Right lobe of liver (tissue), 6 donors: ENCODE results near the gene SLC22A4. TPM values are rescaled to one million over a fixed set of nuclear protein-coding genes. Genes with fewer than 3 reads are reported as not detected.
A peak's percentile ranks its signal among the peaks of the same experiment; 100 is the strongest.

Source experiments
- ATAC-seq, 4 donors: fragments of 200-7000 bp; cut with Tn5 transposase; one replicate each; pipeline ENCODE4 v1.9.1; 2020; ENCODE audit warnings: mild to moderate bottlenecking in 4 of 4, moderate library complexity in 4 of 4
- DNase-seq, 3 donors: peaks; one replicate each; pipeline ENCODE4 v3.0.0-alpha.2; 2020
- H3K27ac ChIP-seq, 3 donors: fragments of 200-600 bp; one replicate each; pipeline ENCODE4 v1.8.0; 2022
- H3K27me3 ChIP-seq, 2 donors: fragments of 200-600 bp; one replicate each; pipeline ENCODE4 v1.8.0; 2022
- H3K36me3 ChIP-seq, 4 donors: fragments of 200-600 bp; sonication (generic) in 1 of 4; one replicate each; pipeline versions ENCODE4 v1.5.1 to v1.8.0; 2017 to 2022; ENCODE audit warnings: control low read depth in 1 of 4
- H3K4me1 ChIP-seq, 4 donors: fragments of 200-600 bp; sonication (generic) in 1 of 4; one replicate each; pipeline versions ENCODE4 v1.5.1 to v1.8.0; 2017 to 2022; ENCODE audit warnings: control low read depth in 1 of 4
- H3K4me3 ChIP-seq, 3 donors: fragments of 200-600 bp; one replicate each; pipeline ENCODE4 v1.8.0; 2022
- H3K9me3 ChIP-seq, 4 donors: fragments of 200-600 bp; sonication (generic) in 1 of 4; one replicate each; pipeline versions ENCODE4 v1.5.1 to v1.8.0; 2017 to 2022; ENCODE audit warnings: control low read depth in 1 of 4
- CTCF ChIP-seq, 4 donors: fragments of 200-600 bp in 3 of 4; fragments of 450-650 bp in 1 of 4; IDR thresholded peaks; one replicate each; pipeline versions ENCODE4 v1.5.1 to v1.8.0; 2016 to 2022; ENCODE audit warnings: antibody characterized with exemption in 4 of 4, mild to moderate bottlenecking in 2 of 4
- POLR2A ChIP-seq: fragments of 450-650 bp; IDR thresholded peaks from one replicate; pipeline ENCODE4 v1.6.1; 2017; ENCODE audit warnings: antibody characterized with exemption, mild to moderate bottlenecking
- WGBS: methylation state at CpG from one replicate; pipeline ENCODE4 v1.1.6; 2018; ENCODE audit warnings: low coverage, low lambda C conversion rate; ENCODE audit not compliant: insufficient coverage; ENCODE audit errors: missing lambda C conversion rate; 5-methylcytosine and 5-hydroxymethylcytosine counted together
- intact Hi-C, 2 donors: fragments of 100-400 bp; cut with DNase I; formaldehyde crosslinking; loops; one replicate each; pipeline versions ENCODE4 v1.11.2 to v1.14.1; 2022
- total RNA-seq, 6 experiments: library from RNA; depleted of rRNA in 2 of 6; stranded (reverse); fragments of >200 nt in 2 of 6; fragmentation: NEBNext Ultra II Directional in 3 of 6; extraction: Animal tissue kit (Norgen Biotek cat#: 25700) in 3 of 6; gene quantifications; one replicate each; pipeline versions ENCODE4 v1.1.0 to v1.2.4, GENCODE V29; 2016 to 2023
- donor health status: DM: no; HTN: yes; CAD: no.
- donor health status: DM: no; HTN: no; CAD: no.
- donor health status: DM: no; HTN: no; CAD: no.
- donor health status: DM: no; HTN: yes; CAD: no.
- donor health status: DM: no; HTN: yes; CAD: no.

SLC22A4 gene
- total RNA-seq, 6 experiments from 2014 or later, result 0.31 to 0.59 (median 0.36) TPM

DNA sequence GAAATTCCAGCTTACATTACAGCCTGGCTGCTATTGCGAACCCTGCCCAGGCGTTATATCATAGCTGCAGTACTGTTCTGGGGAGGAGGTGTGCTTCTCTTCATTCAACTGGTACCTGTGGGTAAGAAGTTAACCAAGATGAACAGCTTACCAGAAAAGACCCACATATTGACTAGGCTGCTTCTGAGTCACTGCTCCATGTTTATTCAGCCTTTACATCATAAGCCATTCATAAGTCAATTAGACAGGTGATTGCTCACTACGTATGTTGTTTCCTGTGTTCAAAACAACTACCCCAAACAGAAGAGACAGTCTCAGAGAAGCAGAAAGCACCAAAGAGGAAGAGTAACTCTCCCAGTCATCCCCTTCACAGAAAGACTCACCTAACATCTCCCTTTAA is 40.6 kb downstream of the SLC22A4 start:
- intact Hi-C loops, result no loop called here
- Histone ChIP-seq H3K36me3 (peaks cover 0 to 10% (median 2%) of the 10 kb centered on the region in 4 donors), H3K4me3 (no peak overlapping the region), H3K27ac (no peak overlapping the region), H3K4me1 (peaks cover 0 to 7% (median 0%) of the 10 kb centered on the region in 4 donors), H3K27me3 (no peaks in the 10 kb centered on the region), H3K9me3 (no peaks in the 10 kb centered on the region)
- TF ChIP-seq POLR2A (no peak), CTCF (IDR thresholded peaks at IDR 0.05) (no peak)
- ATAC-seq (peak in 2 of 4 donors; percentile 20 to 73), DNase-seq (no peak)
- WGBS, result 83% methylated on average over 3 of the region's 3 CpGs

DNA sequence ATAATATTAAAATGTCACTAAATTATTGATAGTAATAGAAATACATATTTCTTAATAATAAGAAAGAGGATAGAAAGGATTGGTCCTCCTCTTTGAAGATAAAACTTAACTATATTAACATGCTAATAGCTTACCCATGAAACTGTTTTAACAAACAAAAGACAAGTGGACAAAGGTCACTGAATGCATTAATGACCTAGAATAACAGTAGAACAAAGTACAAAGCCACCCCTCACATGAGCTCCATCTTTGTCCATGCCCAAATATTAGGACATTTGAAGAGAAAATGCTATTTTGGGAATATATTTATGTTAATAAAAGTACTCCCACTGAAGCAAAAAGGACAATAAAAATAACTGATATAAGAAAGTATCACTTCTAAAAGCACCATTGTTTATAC is 41.2 kb downstream of the SLC22A4 start:
- DNase-seq (no peak), ATAC-seq (peak; percentile 44 to 77 (median 68))
- Histone ChIP-seq H3K4me3 (no peak overlapping the region), H3K4me1 (peaks cover 0 to 7% (median 0%) of the 10 kb centered on the region in 4 donors), H3K9me3 (no peaks in the 10 kb centered on the region), H3K27ac (no peak overlapping the region), H3K36me3 (peaks cover 0 to 10% (median 0%) of the 10 kb centered on the region in 4 donors), H3K27me3 (no peaks in the 10 kb centered on the region)
- TF ChIP-seq CTCF (IDR thresholded peaks at IDR 0.05) (no peak), POLR2A (no peak)
- intact Hi-C loops, result no loop called here

GRCh38 chr5:132339502-132339901 is 45.3 kb downstream of the SLC22A4 start:
- TF ChIP-seq CTCF (IDR thresholded peaks at IDR 0.05) (no peak), POLR2A (no peak)
- no peak for ATAC-seq
- H3K27me3 ChIP-seq, result no peaks in the 10 kb centered on the region
- peaks cover 0 to 7% (median 0%) of the 10 kb centered on the region in 4 donors for H3K4me1 ChIP-seq
- intact Hi-C loops, result no loop called here
- no peak for DNase-seq
- H3K9me3 ChIP-seq, result no peaks in the 10 kb centered on the region
- H3K36me3 ChIP-seq, result no peaks in the 10 kb centered on the region
- H3K27ac ChIP-seq, result no peak overlapping the region
- H3K4me3 ChIP-seq, result no peak overlapping the region

GRCh38 chr5:132342291-132343180 is 48.3 kb downstream of the SLC22A4 start:
- no peak for ATAC-seq
- WGBS, result 56% methylated on average over 5 of the region's 5 CpGs
- intact Hi-C loops, result no loop called here
- DNase-seq, result no peak
- Histone ChIP-seq H3K9me3 (no peaks in the 10 kb centered on the region), H3K27ac (no peak overlapping the region), H3K4me1 (no peaks in the 10 kb centered on the region), H3K36me3 (no peaks in the 10 kb centered on the region), H3K27me3 (no peaks in the 10 kb centered on the region), H3K4me3 (no peak overlapping the region)
- TF ChIP-seq POLR2A (no peak), CTCF (IDR thresholded peaks at IDR 0.05) (no peak)
